HG02870 (cell line): ENCODE measurements around the gene FYB2.
"Not testable (repeated sequence)": the region's sequence is repeated elsewhere in the genome, so short reads cannot be mapped to it uniquely, and the experiment has no call there.

Source experiments
- ATAC-seq: cut with Tn5 transposase; IDR thresholded peaks from one replicate; pipeline ENCODE4 v1.9.1; 2021; ENCODE audit warnings: mild to moderate bottlenecking, moderate library complexity; ENCODE audit not compliant: unreplicated experiment

FYB2 gene

DNA sequence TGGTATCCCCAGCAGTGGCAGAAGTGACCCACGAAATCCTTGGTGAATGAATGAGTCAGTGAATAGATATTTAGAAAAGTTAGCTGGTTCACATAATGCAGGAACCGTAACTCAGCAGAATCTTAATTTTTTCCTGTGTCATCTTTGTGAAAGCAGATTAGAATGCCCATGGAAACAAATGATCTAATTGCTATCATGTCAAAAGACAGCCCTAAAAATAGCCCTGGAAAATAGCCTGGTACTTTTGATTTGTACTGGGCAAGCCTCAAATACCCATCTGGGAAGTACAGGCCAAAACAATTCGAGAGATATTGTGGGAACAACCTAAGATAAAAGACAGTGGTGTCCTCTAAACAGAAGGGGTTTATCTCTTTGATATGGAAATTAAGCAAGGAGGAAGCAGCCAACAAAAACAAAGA is 21.1 kb downstream of the FYB2 start:
- ATAC-seq = no peak

DNA sequence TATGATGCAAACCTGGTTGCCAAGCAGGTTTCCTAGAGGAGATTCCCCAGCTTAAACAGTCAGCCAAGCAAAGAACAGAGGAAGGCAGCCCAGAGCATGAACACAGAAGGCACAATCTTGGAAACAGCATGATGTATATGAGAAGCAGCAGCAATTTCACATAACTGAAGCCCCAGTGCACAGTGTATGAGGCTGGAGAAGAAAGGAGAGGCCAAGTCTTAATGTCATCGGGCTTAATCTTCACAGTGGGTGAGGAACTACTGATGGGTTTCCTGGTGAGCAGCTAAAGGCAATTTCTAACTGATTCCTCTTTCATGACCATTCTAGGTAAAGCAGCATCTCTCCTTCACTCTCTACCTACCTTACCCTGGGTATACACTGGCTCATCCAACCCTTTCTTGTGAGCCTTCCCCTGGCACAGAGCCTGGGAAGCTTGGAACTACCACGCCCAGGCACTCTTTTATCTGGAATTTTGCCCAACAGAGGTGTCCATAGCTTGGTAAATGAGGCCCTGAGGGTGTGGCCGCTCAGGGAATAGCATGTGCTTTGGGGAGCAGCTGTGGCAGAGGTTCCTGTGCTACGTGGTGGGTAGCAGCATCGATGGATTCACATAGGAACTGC is 22.0 kb downstream of the FYB2 start:
- no peak for ATAC-seq

- no peak for ATAC-seq
Observed at GRCh38 chr1:56795870-56796269, 23.3 kb downstream of the FYB2 start.

GRCh38 chr1:56790036-56790435 is 29.2 kb downstream of the FYB2 start:
- ATAC-seq = no peak

GRCh38 chr1:56788588-56788987 is 30.6 kb downstream of the FYB2 start:
- no peak for ATAC-seq

DNA sequence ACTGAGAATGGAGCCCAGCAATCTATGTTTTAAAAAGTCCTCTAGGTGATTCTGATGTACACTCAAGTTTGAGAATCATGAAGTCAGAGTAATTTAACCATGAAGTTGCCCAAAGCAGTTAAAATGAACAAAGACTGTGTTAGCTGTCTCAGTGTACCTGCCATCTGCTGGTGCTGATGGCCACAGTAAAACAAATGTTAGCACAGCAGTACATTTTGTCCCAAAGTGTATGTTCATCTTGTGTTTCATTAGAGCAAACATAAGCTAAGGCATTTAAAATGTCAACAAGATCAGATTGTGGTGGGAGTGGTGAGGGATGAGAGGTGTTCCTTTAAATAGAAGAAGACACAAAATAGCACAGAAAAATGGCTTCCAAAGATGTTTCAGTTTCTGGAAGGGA is 31.1 kb downstream of the FYB2 start:
- no peak for ATAC-seq

DNA sequence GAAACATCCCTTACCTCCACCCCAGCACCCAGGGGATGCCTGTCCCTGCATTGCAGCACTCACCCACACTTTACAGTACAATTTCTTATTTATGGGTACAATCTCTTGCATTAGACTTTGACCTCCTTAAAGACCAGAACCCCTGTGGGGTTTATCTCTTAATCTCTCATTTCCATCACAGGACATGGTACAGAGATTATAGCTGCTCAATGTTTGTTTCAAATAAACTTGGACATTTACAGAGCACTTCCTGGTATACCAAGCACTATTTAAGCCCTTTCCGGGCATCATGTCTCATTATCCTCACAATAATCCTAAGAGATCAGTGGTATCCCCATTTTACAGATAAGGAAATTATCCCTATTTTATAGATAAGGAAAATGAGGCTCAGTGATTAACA is 31.9 kb downstream of the FYB2 start:
- ATAC-seq = no peak

DNA sequence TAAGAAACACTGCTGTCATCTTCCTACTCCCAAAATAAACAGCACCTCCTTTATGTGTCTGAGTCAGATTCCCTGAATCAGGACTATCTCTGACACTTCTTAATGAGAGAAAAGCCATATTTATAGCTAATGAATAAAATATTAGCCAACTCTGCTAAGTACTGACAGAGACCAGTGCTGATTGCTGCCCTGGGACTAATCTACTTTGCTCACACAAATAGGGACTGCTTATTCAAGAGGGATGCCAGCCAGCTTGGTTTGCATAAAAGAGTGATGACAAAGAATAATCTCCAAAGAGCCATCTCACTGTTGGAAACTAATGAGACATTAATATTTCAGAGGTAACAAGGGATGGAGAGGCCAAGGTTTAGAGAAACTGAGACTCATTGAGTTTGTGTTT is 36.4 kb downstream of the FYB2 start:
- ATAC-seq = no peak

DNA sequence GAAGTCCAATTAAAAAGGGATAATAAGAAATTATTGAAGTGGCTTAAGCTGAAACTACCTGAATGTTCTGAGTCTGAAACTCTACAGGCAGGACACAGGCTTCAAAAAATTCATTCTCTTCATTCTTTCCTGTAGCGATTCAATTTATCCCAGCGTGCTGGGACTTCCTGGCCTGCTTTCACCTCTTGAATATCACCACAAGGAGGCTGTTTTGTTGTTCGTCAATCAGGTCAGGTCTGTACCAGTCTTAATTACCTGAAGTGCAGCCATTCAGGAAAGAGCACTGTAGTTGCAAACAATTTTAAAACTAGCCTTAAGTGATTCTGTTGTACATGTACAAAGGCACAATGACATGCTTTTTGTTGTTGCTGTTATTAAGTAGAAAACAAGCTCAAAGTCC is 38.4 kb downstream of the FYB2 start:
- ATAC-seq = no peak

DNA sequence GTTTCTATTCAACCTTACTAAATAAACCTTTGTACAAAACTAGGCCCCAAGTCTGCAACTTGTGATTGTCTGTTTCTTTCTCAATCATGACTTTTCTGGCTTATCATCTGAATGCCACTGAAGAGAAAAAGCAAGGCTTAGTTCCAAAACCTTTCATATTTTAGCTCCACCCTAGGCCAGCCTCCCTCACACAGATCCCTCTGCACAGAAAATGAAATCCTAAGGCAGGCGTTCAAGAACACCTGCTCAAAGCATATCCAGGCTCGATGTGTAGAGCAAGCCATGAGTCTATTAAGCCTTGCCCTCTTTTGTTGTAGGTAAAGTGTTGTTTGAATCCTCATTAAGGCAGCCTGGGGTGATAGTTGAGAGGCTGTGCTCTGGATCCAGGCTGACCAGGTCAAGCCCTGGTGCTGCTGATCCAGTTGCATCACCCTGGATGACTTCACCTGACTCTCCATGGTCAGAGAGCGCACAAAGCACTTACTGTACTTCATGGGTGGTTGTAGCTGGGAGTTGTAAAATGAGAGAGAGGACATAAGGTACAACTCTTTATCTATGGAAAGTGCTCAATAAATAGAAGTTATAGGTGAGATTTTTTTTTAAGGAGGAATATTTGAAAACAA is 39.0 kb downstream of the FYB2 start:
- ATAC-seq = no peak

DNA sequence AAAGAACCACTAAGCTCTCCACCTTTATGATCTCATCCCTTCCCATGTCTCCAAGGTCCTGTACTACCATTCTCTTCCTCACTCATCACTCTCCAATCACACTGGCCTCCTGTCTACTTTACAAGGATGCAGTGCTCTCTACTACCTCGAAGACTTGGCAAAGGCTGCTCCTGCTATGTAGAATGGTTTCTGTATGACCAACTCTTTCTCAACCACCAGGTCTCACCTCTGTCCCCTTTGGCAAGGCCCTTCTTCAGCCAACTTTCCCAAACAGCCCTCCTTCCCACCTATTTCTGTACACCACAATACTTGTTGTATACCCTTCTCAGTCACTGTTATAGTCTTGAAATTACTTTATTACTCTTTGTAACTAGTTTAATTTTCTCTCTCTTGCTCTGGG is 41.2 kb downstream of the FYB2 start:
- no peak for ATAC-seq

DNA sequence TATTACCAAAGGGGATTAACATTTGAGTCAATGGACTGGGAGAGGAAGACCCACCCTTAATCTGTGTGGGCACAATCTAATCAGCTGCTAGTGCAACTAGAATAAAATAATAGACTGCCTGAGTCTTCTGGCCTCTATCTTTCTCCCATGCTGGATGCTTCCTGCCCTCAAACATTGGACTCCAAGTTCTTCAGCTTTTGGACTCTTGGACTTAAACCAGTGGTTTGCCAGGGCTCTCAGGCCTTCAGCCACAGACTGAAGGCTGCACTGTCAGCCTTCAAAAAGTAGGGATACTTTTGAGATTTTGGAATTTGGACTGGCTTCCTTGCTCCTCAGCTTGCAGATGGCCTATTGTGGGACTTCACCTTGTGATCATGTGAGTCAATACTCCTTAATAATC is 44.5 kb downstream of the FYB2 start:
- not testable (repeated sequence) for ATAC-seq

DNA sequence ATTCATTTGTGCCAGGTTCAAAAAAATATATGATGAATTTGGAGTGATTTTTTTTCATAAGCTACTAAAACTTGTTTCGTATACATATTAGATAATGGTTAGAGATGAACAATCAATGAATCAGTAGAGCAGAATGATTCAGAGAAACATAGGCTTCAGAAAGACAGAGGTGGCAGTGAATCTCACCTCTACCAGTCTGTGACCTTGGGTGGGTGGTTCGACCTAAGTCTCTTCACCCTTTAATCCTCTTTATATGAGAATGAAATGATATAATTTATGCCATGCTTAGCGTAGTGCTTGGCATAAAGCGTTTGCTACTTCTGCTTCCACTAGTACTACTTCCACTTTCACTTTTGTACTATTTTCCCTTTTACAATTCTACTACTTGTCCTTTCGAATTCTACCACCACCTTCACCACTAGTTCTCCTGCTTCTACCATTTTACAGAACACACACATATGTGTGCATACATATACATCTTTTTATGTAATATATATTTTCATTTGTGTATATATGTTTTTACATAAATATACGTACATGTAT is 45.1 kb downstream of the FYB2 start:
- no peak for ATAC-seq

DNA sequence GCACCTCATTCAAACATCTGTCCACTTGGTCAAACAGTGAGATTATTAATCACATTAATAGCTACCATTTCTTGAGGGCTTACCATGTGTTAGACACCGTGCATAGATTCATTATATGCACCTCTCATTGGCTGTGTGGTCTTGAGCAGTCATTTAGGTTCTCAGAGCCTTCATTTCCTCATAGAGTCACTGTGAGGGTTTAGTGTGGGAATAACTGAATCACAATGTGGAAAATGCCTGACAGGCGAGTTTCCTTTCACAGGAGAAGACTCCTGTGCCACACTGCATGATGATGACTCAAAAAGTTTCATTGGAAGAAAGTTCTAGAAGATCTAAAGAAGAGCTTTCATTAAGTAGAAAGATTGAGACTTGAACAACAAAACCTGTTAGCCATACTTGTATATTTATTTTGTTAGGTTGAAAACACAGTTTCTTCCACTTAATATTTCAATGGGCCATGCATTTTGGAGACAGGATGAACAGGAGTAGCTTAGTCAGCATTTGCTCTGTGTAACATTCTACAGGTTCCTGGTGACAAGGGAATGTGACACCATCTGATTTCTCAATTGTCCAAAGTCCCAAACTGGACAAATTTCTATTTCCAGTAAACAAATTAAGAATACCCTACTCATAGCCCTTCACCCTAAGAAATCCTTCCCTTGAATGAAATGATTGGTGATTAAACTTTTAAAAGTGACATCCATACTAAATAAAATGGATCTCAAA is 45.7 kb downstream of the FYB2 start:
- no peak for ATAC-seq

DNA sequence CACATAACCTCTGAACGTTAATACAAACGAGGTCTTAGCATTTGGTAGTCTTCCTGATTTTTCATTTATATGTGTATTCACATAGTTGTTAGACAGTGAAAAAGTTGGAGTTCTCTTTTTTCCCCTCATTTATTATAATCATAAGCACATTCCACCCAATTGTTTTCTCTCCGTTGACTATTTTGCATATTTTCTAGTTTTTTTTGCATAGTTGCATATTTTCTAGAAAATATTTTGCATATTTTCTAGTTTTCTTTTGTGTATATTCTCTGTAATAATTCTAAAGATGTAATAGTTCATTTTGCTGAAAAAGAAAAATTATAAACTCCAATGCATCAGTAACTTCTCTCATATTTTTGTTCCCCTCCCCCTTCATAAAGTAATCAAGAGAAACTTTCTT is 47.5 kb downstream of the FYB2 start:
- no peak for ATAC-seq

- ATAC-seq = no peak
Observed at GRCh38 chr1:56758794-56759193, 60.4 kb downstream of the FYB2 start.

- no peak for ATAC-seq
Observed at GRCh38 chr1:56758135-56758534, 61.1 kb downstream of the FYB2 start.

DNA sequence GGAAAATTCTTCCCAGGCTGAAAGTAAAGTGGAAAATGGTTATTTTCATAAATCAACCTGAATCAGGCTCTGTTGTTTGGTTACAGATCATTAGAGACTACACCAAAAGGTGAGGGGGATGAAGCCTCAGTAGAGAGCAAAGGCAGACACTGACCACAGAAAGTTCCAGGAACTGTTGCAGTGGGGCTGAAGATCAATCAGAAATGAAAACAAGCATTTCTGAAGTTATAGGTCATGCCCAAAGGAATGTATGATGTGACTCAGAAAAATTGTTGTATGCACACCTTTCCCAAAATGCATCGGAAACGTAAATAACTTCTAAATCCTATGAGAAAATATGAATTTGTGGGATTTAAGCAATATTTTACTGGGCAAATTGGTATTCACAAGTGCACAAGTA is 63.3 kb downstream of the FYB2 start:
- ATAC-seq = no peak

DNA sequence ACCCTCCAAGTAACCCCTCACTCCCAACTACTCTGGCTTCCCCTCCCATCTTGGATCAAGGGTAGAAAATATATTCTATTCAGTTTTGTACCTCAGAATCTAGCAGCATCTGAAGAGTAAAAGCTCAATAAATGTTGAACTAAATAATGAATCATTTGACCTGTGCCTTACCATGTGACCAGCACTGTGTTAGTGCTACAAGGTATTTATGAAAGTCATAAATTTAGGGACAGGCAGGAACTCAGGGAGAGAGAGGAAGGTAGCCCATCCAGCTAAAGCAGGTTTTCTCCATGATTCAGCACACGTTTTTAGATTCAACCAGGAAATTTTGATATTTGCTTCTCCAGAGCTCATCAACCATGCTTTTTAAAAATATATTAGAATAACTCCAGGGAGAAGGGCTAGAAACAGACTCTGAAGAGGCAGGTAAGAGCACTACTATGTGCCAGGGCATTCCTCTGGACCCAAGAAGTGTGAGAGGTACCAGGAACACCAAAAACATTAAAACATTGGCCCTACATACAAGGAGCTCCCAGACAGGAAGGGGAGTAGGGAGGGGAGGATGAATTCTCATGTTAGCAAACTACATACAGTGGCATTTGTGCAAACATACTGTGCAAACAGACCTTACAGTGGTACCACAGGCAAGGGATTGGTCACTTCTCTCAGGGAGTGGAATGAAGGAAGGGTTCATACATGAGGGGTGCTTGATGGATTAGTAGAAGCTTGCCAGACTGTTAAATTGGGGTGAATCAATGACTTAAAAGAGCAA is 64.3 kb downstream of the FYB2 start:
- ATAC-seq = no peak

GRCh38 chr1:56745231-56745630 is 74.0 kb downstream of the FYB2 start:
- no peak for ATAC-seq

DNA sequence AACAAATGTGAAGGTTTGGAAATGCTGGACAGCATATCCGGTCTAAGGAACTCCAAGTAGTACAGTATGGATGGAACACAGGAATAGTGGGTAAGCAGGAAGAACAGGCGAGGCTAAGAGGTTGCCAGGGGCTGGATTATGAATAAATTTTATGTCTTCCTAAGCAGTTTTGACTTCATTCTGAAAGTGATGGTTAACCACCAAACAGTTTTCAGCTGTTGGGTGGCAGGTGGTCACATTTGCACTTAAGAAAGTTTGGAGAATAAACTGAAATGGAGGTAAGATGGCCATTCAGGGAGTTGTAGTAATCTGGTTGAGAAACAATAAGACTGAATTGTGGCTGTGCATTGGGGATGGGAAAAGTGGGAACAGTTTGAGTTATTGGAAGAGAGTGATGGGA is 90.2 kb downstream of the FYB2 start:
- no peak for ATAC-seq
